ENCODE data around the gene ANXA2R.

ANXA2R gene

DNA sequence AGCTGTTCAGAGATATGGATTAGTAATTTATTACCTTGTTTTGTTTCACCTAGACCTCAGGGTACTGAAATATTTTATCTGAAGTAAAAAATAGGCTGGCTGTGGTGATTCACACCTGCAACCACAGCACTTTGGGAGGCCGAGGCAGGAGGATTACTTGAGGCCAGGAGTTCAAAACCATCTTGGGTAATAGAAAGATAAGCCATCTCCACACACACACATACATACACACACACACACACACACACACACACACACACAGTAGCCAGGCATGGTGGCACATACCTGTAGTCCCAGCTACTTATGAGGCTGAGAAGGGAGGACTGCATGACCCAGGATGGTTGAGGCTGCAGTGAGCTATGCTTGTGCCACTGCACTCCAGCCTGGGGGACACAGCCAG lies 3.7 kb downstream of the ANXA2R start:
- Histone ChIP-seq H3K4me3 (ENCODE audit: low read depth, low read length) (no peak overlapping the region), H3K9me3 (ENCODE audit: control insufficient read depth, insufficient read depth, low read depth, low read length) (no peaks in the 10 kb centered on the region), H3K36me3 (ENCODE audit: control insufficient read depth in 2 of 2, insufficient read depth in 1 of 2, low read length in 2 of 2) (no peaks in the 10 kb centered on the region), H3K4me1 (ENCODE audit: control insufficient read depth, insufficient read depth, low read length) (no peaks in the 10 kb centered on the region), H3K27ac (ENCODE audit: extremely low read depth, low read depth, low read length) (no peak overlapping the region)
- ChIA-PET CTCF (interaction anchor here (0.6 to 0.9 kb wide), 4 partner anchors 43 to 418 kb away, joined by 3 to 4 read pairs (median 3); no protein-coding TSS in a partner anchor), POLR2A (interaction anchor here (0.6 kb wide), 1 partner anchor 478 kb away, joined by 4 read pairs; the partner anchor contains the start of gene C5orf34)
- TF ChIP-seq ZNF132 (tag by site-specific recombination; IDR thresholded peaks at IDR 0.05; ENCODE audit: borderline replicate concordance) (no peak), ZNF558 (tag by site-specific recombination; IDR thresholded peaks at IDR 0.05) (no peak)
- TF ChIP-seq, protein P1, sequence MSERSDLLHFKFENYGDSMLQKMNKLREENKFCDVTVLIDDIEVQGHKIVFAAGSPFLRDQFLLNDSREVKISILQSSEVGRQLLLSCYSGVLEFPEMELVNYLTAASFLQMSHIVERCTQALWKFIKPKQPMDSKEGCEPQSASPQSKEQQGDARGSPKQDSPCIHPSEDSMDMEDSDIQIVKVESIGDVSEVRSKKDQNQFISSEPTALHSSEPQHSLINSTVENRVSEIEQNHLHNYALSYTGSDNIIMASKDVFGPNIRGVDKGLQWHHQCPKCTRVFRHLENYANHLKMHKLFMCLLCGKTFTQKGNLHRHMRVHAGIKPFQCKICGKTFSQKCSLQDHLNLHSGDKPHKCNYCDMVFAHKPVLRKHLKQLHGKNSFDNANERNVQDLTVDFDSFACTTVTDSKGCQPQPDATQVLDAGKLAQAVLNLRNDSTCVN (tag by site-specific recombination; optimal IDR thresholded peaks at IDR 0.05) = no peak
- TF ChIP-seq, protein P2, sequence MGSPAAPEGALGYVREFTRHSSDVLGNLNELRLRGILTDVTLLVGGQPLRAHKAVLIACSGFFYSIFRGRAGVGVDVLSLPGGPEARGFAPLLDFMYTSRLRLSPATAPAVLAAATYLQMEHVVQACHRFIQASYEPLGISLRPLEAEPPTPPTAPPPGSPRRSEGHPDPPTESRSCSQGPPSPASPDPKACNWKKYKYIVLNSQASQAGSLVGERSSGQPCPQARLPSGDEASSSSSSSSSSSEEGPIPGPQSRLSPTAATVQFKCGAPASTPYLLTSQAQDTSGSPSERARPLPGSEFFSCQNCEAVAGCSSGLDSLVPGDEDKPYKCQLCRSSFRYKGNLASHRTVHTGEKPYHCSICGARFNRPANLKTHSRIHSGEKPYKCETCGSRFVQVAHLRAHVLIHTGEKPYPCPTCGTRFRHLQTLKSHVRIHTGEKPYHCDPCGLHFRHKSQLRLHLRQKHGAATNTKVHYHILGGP (tag by site-specific recombination; IDR thresholded peaks at IDR 0.05) = 0 out of 2 replicates have a peak, but pooled peaks have one; percentile 11
- TF ChIP-seq, protein P3, sequence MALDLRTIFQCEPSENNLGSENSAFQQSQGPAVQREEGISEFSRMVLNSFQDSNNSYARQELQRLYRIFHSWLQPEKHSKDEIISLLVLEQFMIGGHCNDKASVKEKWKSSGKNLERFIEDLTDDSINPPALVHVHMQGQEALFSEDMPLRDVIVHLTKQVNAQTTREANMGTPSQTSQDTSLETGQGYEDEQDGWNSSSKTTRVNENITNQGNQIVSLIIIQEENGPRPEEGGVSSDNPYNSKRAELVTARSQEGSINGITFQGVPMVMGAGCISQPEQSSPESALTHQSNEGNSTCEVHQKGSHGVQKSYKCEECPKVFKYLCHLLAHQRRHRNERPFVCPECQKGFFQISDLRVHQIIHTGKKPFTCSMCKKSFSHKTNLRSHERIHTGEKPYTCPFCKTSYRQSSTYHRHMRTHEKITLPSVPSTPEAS (tag by site-specific recombination; IDR thresholded peaks at IDR 0.05) = peak; percentile 83
- TF ChIP-seq, protein P4, sequence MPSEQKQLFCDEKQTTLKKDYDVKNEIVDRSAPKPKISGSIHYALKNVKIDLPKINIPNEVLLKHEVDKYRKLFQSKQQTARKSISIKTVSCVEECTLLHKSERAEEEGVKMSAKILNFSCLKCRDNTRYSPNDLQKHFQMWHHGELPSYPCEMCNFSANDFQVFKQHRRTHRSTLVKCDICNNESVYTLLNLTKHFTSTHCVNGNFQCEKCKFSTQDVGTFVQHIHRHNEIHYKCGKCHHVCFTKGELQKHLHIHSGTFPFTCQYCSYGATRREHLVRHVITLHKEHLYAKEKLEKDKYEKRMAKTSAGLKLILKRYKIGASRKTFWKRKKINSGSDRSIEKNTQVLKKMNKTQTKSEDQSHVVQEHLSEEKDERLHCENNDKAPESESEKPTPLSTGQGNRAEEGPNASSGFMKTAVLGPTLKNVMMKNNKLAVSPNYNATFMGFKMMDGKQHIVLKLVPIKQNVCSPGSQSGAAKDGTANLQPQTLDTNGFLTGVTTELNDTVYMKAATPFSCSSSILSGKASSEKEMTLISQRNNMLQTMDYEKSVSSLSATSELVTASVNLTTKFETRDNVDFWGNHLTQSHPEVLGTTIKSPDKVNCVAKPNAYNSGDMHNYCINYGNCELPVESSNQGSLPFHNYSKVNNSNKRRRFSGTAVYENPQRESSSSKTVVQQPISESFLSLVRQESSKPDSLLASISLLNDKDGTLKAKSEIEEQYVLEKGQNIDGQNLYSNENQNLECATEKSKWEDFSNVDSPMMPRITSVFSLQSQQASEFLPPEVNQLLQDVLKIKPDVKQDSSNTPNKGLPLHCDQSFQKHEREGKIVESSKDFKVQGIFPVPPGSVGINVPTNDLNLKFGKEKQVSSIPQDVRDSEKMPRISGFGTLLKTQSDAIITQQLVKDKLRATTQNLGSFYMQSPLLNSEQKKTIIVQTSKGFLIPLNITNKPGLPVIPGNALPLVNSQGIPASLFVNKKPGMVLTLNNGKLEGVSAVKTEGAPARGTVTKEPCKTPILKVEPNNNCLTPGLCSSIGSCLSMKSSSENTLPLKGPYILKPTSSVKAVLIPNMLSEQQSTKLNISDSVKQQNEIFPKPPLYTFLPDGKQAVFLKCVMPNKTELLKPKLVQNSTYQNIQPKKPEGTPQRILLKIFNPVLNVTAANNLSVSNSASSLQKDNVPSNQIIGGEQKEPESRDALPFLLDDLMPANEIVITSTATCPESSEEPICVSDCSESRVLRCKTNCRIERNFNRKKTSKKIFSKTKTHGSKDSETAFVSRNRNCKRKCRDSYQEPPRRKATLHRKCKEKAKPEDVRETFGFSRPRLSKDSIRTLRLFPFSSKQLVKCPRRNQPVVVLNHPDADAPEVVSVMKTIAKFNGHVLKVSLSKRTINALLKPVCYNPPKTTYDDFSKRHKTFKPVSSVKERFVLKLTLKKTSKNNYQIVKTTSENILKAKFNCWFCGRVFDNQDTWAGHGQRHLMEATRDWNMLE (tag by site-specific recombination; conservative IDR thresholded peaks at IDR 0.05; ENCODE audit: low read depth) = no peak

DNA sequence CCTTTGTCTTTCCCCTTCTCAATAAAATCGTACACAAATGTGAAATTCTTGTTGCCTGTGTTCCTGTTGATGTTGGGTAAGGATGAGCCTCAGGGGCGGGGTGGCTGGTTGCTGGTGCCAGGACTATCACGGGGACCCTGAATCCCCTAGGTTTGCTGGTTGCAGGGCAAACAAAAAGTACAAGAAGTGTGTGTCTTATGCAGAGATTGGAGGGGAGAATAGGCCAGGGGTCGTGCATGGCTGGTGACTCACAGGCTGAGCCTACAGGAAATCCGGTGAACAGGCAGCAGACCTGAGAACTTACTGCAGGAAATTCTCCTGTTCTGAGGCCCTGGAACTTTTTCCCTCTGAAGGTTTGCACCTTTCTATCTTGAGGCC lies 5.5 kb downstream of the ANXA2R start:
- POLR2A ChIA-PET = no interaction called here
- Histone ChIP-seq H3K27ac (ENCODE audit: extremely low read depth, low read depth, low read length) (no peak overlapping the region), H3K4me1 (ENCODE audit: control insufficient read depth, insufficient read depth, low read length) (no peaks in the 10 kb centered on the region), H3K36me3 (ENCODE audit: control insufficient read depth in 2 of 2, insufficient read depth in 1 of 2, low read length in 2 of 2) (no peaks in the 10 kb centered on the region), H3K4me3 (ENCODE audit: low read depth, low read length) (no peak overlapping the region), H3K9me3 (ENCODE audit: control insufficient read depth, insufficient read depth, low read depth, low read length) (no peaks in the 10 kb centered on the region)
- CTCF ChIA-PET = no interaction called here
- TF ChIP-seq ZNF311 (tag by site-specific recombination; IDR thresholded peaks at IDR 0.05; ENCODE audit: borderline replicate concordance) (no peak), ZNF549 (tag by site-specific recombination; IDR thresholded peaks at IDR 0.05) (no peak), ZNF777 (tag by site-specific recombination; IDR thresholded peaks at IDR 0.05; ENCODE audit: borderline replicate concordance) (no peak), ZNF596 (tag by site-specific recombination; IDR thresholded peaks at IDR 0.05) (no peak), ZNF776 (tag by site-specific recombination; IDR thresholded peaks at IDR 0.05; ENCODE audit: borderline replicate concordance) (no peak), ZNF37A (tag by site-specific recombination; IDR thresholded peaks at IDR 0.05) (no peak)
- TF ChIP-seq, protein P5, sequence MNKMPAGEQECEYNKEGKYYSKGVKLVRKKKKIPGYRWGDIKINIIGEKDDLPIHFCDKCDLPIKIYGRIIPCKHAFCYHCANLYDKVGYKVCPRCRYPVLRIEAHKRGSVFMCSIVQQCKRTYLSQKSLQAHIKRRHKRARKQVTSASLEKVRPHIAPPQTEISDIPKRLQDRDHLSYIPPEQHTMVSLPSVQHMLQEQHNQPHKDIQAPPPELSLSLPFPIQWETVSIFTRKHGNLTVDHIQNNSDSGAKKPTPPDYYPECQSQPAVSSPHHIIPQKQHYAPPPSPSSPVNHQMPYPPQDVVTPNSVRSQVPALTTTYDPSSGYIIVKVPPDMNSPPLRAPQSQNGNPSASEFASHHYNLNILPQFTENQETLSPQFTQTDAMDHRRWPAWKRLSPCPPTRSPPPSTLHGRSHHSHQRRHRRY (tag by site-specific recombination; IDR thresholded peaks at IDR 0.05) = no peak
- TF ChIP-seq, protein P6, sequence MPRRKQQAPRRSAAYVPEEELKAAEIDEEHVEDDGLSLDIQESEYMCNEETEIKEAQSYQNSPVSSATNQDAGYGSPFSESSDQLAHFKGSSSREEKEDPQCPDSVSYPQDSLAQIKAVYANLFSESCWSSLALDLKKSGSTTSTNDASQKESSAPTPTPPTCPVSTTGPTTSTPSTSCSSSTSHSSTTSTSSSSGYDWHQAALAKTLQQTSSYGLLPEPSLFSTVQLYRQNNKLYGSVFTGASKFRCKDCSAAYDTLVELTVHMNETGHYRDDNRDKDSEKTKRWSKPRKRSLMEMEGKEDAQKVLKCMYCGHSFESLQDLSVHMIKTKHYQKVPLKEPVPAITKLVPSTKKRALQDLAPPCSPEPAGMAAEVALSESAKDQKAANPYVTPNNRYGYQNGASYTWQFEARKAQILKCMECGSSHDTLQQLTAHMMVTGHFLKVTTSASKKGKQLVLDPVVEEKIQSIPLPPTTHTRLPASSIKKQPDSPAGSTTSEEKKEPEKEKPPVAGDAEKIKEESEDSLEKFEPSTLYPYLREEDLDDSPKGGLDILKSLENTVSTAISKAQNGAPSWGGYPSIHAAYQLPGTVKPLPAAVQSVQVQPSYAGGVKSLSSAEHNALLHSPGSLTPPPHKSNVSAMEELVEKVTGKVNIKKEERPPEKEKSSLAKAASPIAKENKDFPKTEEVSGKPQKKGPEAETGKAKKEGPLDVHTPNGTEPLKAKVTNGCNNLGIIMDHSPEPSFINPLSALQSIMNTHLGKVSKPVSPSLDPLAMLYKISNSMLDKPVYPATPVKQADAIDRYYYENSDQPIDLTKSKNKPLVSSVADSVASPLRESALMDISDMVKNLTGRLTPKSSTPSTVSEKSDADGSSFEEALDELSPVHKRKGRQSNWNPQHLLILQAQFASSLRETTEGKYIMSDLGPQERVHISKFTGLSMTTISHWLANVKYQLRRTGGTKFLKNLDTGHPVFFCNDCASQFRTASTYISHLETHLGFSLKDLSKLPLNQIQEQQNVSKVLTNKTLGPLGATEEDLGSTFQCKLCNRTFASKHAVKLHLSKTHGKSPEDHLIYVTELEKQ (tag by site-specific recombination; IDR thresholded peaks at IDR 0.05; ENCODE audit: borderline replicate concordance) = no peak
- TF ChIP-seq, protein P7, sequence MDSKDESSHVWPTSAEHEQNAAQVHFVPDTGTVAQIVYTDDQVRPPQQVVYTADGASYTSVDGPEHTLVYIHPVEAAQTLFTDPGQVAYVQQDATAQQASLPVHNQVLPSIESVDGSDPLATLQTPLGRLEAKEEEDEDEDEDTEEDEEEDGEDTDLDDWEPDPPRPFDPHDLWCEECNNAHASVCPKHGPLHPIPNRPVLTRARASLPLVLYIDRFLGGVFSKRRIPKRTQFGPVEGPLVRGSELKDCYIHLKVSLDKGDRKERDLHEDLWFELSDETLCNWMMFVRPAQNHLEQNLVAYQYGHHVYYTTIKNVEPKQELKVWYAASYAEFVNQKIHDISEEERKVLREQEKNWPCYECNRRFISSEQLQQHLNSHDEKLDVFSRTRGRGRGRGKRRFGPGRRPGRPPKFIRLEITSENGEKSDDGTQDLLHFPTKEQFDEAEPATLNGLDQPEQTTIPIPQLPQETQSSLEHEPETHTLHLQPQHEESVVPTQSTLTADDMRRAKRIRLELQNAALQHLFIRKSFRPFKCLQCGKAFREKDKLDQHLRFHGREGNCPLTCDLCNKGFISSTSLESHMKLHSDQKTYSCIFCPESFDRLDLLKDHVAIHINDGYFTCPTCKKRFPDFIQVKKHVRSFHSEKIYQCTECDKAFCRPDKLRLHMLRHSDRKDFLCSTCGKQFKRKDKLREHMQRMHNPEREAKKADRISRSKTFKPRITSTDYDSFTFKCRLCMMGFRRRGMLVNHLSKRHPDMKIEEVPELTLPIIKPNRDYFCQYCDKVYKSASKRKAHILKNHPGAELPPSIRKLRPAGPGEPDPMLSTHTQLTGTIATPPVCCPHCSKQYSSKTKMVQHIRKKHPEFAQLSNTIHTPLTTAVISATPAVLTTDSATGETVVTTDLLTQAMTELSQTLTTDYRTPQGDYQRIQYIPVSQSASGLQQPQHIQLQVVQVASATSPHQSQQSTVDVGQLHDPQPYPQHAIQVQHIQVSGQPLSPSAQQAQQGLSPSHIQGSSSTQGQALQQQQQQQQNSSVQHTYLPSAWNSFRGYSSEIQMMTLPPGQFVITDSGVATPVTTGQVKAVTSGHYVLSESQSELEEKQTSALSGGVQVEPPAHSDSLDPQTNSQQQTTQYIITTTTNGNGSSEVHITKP (tag by site-specific recombination; IDR thresholded peaks at IDR 0.05) = no peak

Data from HEK293 (cell line).